ENCODE measurements around the gene HELLS. TPM values are rescaled to one million over a fixed set of nuclear protein-coding genes. Genes with fewer than 3 reads are reported as not detected.
"Not testable (repeated sequence)": the region's sequence is repeated elsewhere in the genome, so short reads cannot be mapped to it uniquely, and the experiment has no call there.

Gene HELLS
- total RNA-seq, 4 donors from 2014 or later, result 1.3 to 1.7 (median 1.4) TPM

- no peaks in the 10 kb centered on the region for H3K36me3 ChIP-seq
- H3K27me3 ChIP-seq, result peaks cover 0 to 4% (median 0%) of the 10 kb centered on the region in 4 donors
- no peak for DNase-seq (ENCODE audit: extremely low spot score)
- peak overlapping the region; percentile 67 to 84 (median 72) for H3K4me3 ChIP-seq
- peak overlapping the region; percentile 57 to 80 (median 64) for H3K27ac ChIP-seq (replicated peaks in 1 of 4)
- intact Hi-C loops (cut with DNase I), result no loop called here
- WGBS, result 5% methylated on average over 20 of the region's 25 CpGs
- no peaks in the 10 kb centered on the region for H3K9me3 ChIP-seq
- peaks cover 13 to 20% (median 19%) of the 10 kb centered on the region in 4 donors for H3K4me1 ChIP-seq
- TF ChIP-seq EP300 (IDR thresholded peaks at IDR 0.05), result no peak
- no peak for TF ChIP-seq CTCF (IDR thresholded peaks at IDR 0.05)
- no peak for TF ChIP-seq POLR2A (IDR thresholded peaks at IDR 0.05; ENCODE audit: low read depth)
- TF ChIP-seq POLR2AphosphoS5 (IDR thresholded peaks at IDR 0.05), result no peak
These were observed 687 bp downstream of the HELLS start for GRCh38 chr10:94546049-94546900.

- H3K36me3 ChIP-seq, result no peaks in the 10 kb centered on the region
- H3K27me3 ChIP-seq, result peaks cover 0 to 2% (median 0%) of the 10 kb centered on the region in 4 donors
- TF ChIP-seq POLR2AphosphoS5 (IDR thresholded peaks at IDR 0.05), result no peak
- no peak for TF ChIP-seq EP300 (IDR thresholded peaks at IDR 0.05)
- no peak for TF ChIP-seq CTCF (IDR thresholded peaks at IDR 0.05)
- TF ChIP-seq POLR2A (IDR thresholded peaks at IDR 0.05; ENCODE audit: low read depth), result no peak
- 57% methylated on average over 1 of the region's 1 CpG for WGBS
- intact Hi-C loops (cut with DNase I), result no loop called here
- DNase-seq (ENCODE audit: extremely low spot score), result no peak
- no peaks in the 10 kb centered on the region for H3K9me3 ChIP-seq
- H3K4me3 ChIP-seq, result no peak overlapping the region
- no peak overlapping the region for H3K27ac ChIP-seq (replicated peaks in 1 of 4)
- H3K4me1 ChIP-seq, result peaks cover 13 to 20% (median 19%) of the 10 kb centered on the region in 4 donors
These were observed 1.3 kb downstream of the HELLS start for GRCh38 chr10:94546901-94547185.

GRCh38 chr10:94549221-94549620, 3.6 kb downstream of the HELLS start:
- no peaks in the 10 kb centered on the region for H3K9me3 ChIP-seq
- intact Hi-C loops (cut with DNase I), result no loop called here
- H3K4me1 ChIP-seq, result peaks cover 13 to 19% (median 18%) of the 10 kb centered on the region in 4 donors
- H3K36me3 ChIP-seq, result no peaks in the 10 kb centered on the region
- no peaks in the 10 kb centered on the region for H3K27me3 ChIP-seq
- no peak for DNase-seq (ENCODE audit: extremely low spot score)
- H3K27ac ChIP-seq (replicated peaks in 1 of 4), result no peak overlapping the region
- no peak overlapping the region for H3K4me3 ChIP-seq
- no peak for TF ChIP-seq POLR2AphosphoS5 (IDR thresholded peaks at IDR 0.05)
- TF ChIP-seq POLR2A (IDR thresholded peaks at IDR 0.05; ENCODE audit: low read depth), result no peak
- TF ChIP-seq EP300 (IDR thresholded peaks at IDR 0.05), result no peak
- no peak for TF ChIP-seq CTCF (IDR thresholded peaks at IDR 0.05)

GRCh38 chr10:94567714-94568307, 22.2 kb downstream of the HELLS start:
- H3K4me3 ChIP-seq; H3K27me3 ChIP-seq; H3K4me1 ChIP-seq; H3K27ac ChIP-seq (replicated peaks in 1 of 4); H3K9me3 ChIP-seq; intact Hi-C loops (cut with DNase I); H3K36me3 ChIP-seq; DNase-seq (ENCODE audit: extremely low spot score): not testable (repeated sequence)
- WGBS, result 96% methylated on average over 13 of the region's 13 CpGs

- Histone ChIP-seq H3K36me3 (no peaks in the 10 kb centered on the region), H3K4me1 (no peaks in the 10 kb centered on the region), H3K27me3 (no peaks in the 10 kb centered on the region), H3K4me3 (no peak overlapping the region), H3K9me3 (no peaks in the 10 kb centered on the region), H3K27ac (replicated peaks in 1 of 4) (no peak overlapping the region)
- no peak for DNase-seq (ENCODE audit: extremely low spot score)
- TF ChIP-seq POLR2A (IDR thresholded peaks at IDR 0.05; ENCODE audit: low read depth), result no peak
- TF ChIP-seq CTCF (IDR thresholded peaks at IDR 0.05), result no peak
- no peak for TF ChIP-seq EP300 (IDR thresholded peaks at IDR 0.05)
- TF ChIP-seq POLR2AphosphoS5 (IDR thresholded peaks at IDR 0.05), result no peak
- intact Hi-C loops (cut with DNase I), result no loop called here
These were observed 25.5 kb downstream of the HELLS start for GRCh38 chr10:94571081-94571480.

Measured in esophagus muscularis mucosa (tissue), 4 donors.